H1 (cell line): ENCODE results near the gene PTPRT. TPM values are rescaled to one million over a fixed set of nuclear protein-coding genes. Genes with fewer than 3 reads are reported as not detected.

Experiments used
- CTCF ChIA-PET: fragments of 300-600 bp; sonication (Branson Sonifier 250); formaldehyde crosslinking; loops from one replicate; lab custom pipeline; 2021; ENCODE audit not compliant: partially characterized antibody; lab: Charles Lee
- POLR2A ChIA-PET: fragments of 300-600 bp; sonication (Branson Sonifier 250); formaldehyde crosslinking; loops from one replicate; lab custom pipeline; 2021; ENCODE audit warnings: inconsistent platforms; ENCODE audit not compliant: partially characterized antibody; lab: Charles Lee
- DNase-seq, 2 experiments: peaks; one replicate each; pipeline versions ENCODE4 v3.0.0 to v3.0.0-alpha.2; 2010 to 2022; ENCODE audit warnings: low spot score in 2 of 2, low read depth in 1 of 2, mixed read lengths in 1 of 2
- FAIRE-seq: peaks from 2 replicates; lab custom pipeline; 2011; peaks lifted over from hg19 to GRCh38; lab: Jason Lieb, UNC
- H2AFZ ChIP-seq: 2 replicates; pipeline ENCODE4 v1.8.1; 2012; ENCODE audit warnings: low read length, inconsistent platforms
- H2AK5ac ChIP-seq: 2 replicates; pipeline ENCODE4 v1.6.1; 2013; ENCODE audit warnings: low read depth, low read length
- H2BK120ac ChIP-seq: replicated peaks from 2 replicates; pipeline ENCODE3; 2013; ENCODE audit warnings: low read depth, low read length, inconsistent platforms
- H2BK12ac ChIP-seq: 2 replicates; pipeline ENCODE4 v1.6.1; 2013; ENCODE audit warnings: low read depth, low read length
- H2BK15ac ChIP-seq: 2 replicates; pipeline ENCODE4 v1.6.1; 2013; ENCODE audit warnings: low read length
- H2BK20ac ChIP-seq: 2 replicates; pipeline ENCODE4 v1.6.1; 2013; ENCODE audit warnings: low read length
- H2BK5ac ChIP-seq: 2 replicates; pipeline ENCODE4 v1.6.1; 2013; ENCODE audit warnings: low read depth, low read length
- H3K14ac ChIP-seq: 2 replicates; pipeline ENCODE4 v1.6.1; 2013; ENCODE audit warnings: inconsistent platforms; ENCODE audit not compliant: insufficient read length
- H3K18ac ChIP-seq: 2 replicates; pipeline ENCODE4 v1.6.1; 2013; ENCODE audit warnings: low read length; ENCODE audit errors: extremely low read depth
- H3K23ac ChIP-seq: 2 replicates; pipeline ENCODE4 v1.6.1; 2013; ENCODE audit warnings: inconsistent platforms; ENCODE audit not compliant: insufficient read length
- H3K23me2 ChIP-seq: 2 replicates; pipeline ENCODE4 v1.6.1; 2013; ENCODE audit warnings: low read depth, low read length
- H3K27ac ChIP-seq: 2 replicates; pipeline ENCODE4 v1.6.1; 2011; ENCODE audit warnings: low read depth, low read length, inconsistent platforms
- H3K27me3 ChIP-seq, 4 experiments: replicated peaks in 1 of 4; 1 replicate in 1 of 4; 2 replicates in 3 of 4; pipeline versions ENCODE4 v1.6.1 to v1.8.1; 2011 to 2013; ENCODE audit warnings: low read length in 3 of 4, mild to moderate bottlenecking in 3 of 4, inconsistent platforms in 2 of 4, mixed read lengths in 2 of 4, moderate library complexity in 1 of 4; ENCODE audit not compliant: control insufficient read depth in 3 of 4, insufficient read depth in 3 of 4; ENCODE audit errors: extremely low read depth in 1 of 4
- H3K36me3 ChIP-seq, 4 experiments: 2 replicates each; pipeline versions ENCODE4 v1.6.1 to v1.8.1; 2011 to 2013; ENCODE audit warnings: mild to moderate bottlenecking in 4 of 4, low read length in 3 of 4, moderate library complexity in 2 of 4, control low read depth in 1 of 4, inconsistent platforms in 1 of 4; ENCODE audit not compliant: insufficient read depth in 4 of 4, control insufficient read depth in 2 of 4
- H3K4ac ChIP-seq: replicated peaks from 2 replicates; pipeline ENCODE3; 2013; ENCODE audit warnings: low read length, low read depth, mixed read lengths, inconsistent platforms; ENCODE audit not compliant: insufficient read length
- H3K4me1 ChIP-seq, 4 experiments: replicated peaks in 1 of 4; 1 replicate in 1 of 4; 2 replicates in 3 of 4; pipeline versions ENCODE4 v1.6.1 to v1.8.1; 2011 to 2013; ENCODE audit warnings: low read length in 3 of 4, inconsistent platforms in 2 of 4, mixed read lengths in 1 of 4; ENCODE audit not compliant: insufficient read depth in 4 of 4, control insufficient read depth in 3 of 4
- H3K4me2 ChIP-seq, 2 experiments: 2 replicates each; pipeline versions ENCODE4 v1.6.1 to v1.8.1; 2011 to 2013; ENCODE audit warnings: low read depth in 2 of 2, low read length in 2 of 2, control low read depth in 1 of 2, inconsistent platforms in 1 of 2, mild to moderate bottlenecking in 1 of 2; ENCODE audit not compliant: insufficient read depth in 1 of 2
- H3K4me3 ChIP-seq, 4 experiments: fragments of 200-600, 300-600 bp in 1 of 4; sonication (generic), shearing (Covaris generic), sonication (Bioruptor Twin) in 1 of 4; 2 replicates each; pipeline versions ENCODE4 v1.5.1 to v1.8.1; 2011 to 2016; ENCODE audit warnings: low read length in 4 of 4, low read depth in 3 of 4, control low read depth in 2 of 4, inconsistent platforms in 2 of 4, mild to moderate bottlenecking in 2 of 4, mixed read lengths in 1 of 4, moderate library complexity in 1 of 4; ENCODE audit not compliant: insufficient read depth in 2 of 4; ENCODE audit errors: extremely low read depth in 1 of 4
- H3K56ac ChIP-seq: replicated peaks from 2 replicates; pipeline ENCODE3; 2013; ENCODE audit warnings: low read depth, mild to moderate bottlenecking, mixed read lengths, low read length, inconsistent platforms; ENCODE audit not compliant: insufficient read length
- H3K79me1 ChIP-seq: 2 replicates; pipeline ENCODE4 v1.6.1; 2013; ENCODE audit warnings: low read depth, low read length, control low read depth
- H3K79me2 ChIP-seq, 2 experiments: 2 replicates each; pipeline versions ENCODE4 v1.6.1 to v1.8.1; 2012 to 2013; ENCODE audit warnings: low read length in 2 of 2, mild to moderate bottlenecking in 2 of 2, inconsistent platforms in 1 of 2; ENCODE audit not compliant: insufficient read depth in 2 of 2, control insufficient read depth in 1 of 2
- H3K9ac ChIP-seq, 4 experiments: replicated peaks in 1 of 4; 1 replicate in 1 of 4; 2 replicates in 3 of 4; pipeline versions ENCODE4 v1.6.1 to v1.8.1; 2011 to 2013; ENCODE audit warnings: low read depth in 3 of 4, low read length in 3 of 4, control low read depth in 2 of 4, mild to moderate bottlenecking in 2 of 4, moderate library complexity in 2 of 4, inconsistent platforms in 1 of 4; ENCODE audit errors: extremely low read depth in 1 of 4
- H3K9me3 ChIP-seq, 2 experiments: 2 replicates each; pipeline versions ENCODE4 v1.6.1 to v1.8.1; 2012 to 2013; ENCODE audit warnings: mild to moderate bottlenecking in 2 of 2, moderate library complexity in 2 of 2, control low read depth in 1 of 2, inconsistent platforms in 1 of 2, low read depth in 1 of 2, low read length in 1 of 2, mixed read lengths in 1 of 2; ENCODE audit not compliant: insufficient read depth in 2 of 2
- H4K20me1 ChIP-seq, 2 experiments: replicated peaks in 1 of 2; 2 replicates each; pipeline versions ENCODE3 to v1.8.1; 2011 to 2013; ENCODE audit warnings: inconsistent platforms in 2 of 2, low read length in 2 of 2, mild to moderate bottlenecking in 1 of 2; ENCODE audit not compliant: insufficient read depth in 2 of 2, control insufficient read depth in 1 of 2
- H4K5ac ChIP-seq: 2 replicates; pipeline ENCODE4 v1.6.1; 2013; ENCODE audit warnings: low read length, low read depth, mixed read lengths, inconsistent platforms; ENCODE audit not compliant: insufficient read length
- H4K8ac ChIP-seq: 2 replicates; pipeline ENCODE4 v1.8.0; 2013; ENCODE audit warnings: mild to moderate bottlenecking, moderate library complexity, low read length, inconsistent platforms; ENCODE audit not compliant: insufficient read depth; ENCODE audit errors: extremely low read depth
- H4K91ac ChIP-seq: replicated peaks from 2 replicates; pipeline ENCODE3; 2013; ENCODE audit warnings: low read length, mixed read lengths, inconsistent platforms; ENCODE audit not compliant: insufficient read length
- ATF2 ChIP-seq: IDR thresholded peaks from 2 replicates; pipeline ENCODE4 v1.6.1; 2012; ENCODE audit warnings: low read length, inconsistent platforms
- BCL11A ChIP-seq, 2 experiments: IDR thresholded peaks; one replicate each; pipeline ENCODE4 v1.6.1; 2011; ENCODE audit warnings: low read depth in 2 of 2, low read length in 2 of 2, mild to moderate bottlenecking in 2 of 2
- CBX5 ChIP-seq: fragments of 300-800, 300-1000 bp; sonication (generic); IDR thresholded peaks from 2 replicates; pipeline ENCODE4 v1.7.1; 2016; ENCODE audit warnings: antibody characterized with exemption, low read length, low read depth
- E2F6 ChIP-seq: IDR thresholded peaks from 2 replicates; pipeline ENCODE4 v1.6.1; 2012; ENCODE audit warnings: inconsistent platforms
- JUN ChIP-seq: IDR thresholded peaks from 2 replicates; pipeline ENCODE4 v1.6.1; 2011; ENCODE audit warnings: low read depth, mild to moderate bottlenecking, improper control_type of control experiment, low read length
- KDM4A ChIP-seq: IDR thresholded peaks from one replicate; pipeline ENCODE4 v1.7.1; 2012; ENCODE audit warnings: low read depth, mild to moderate bottlenecking, moderate library complexity, low read length, inconsistent platforms; ENCODE audit not compliant: severe bottlenecking
- MAX ChIP-seq: IDR thresholded peaks from 2 replicates; pipeline ENCODE4 v1.6.1; 2012; ENCODE audit warnings: inconsistent platforms
- SIN3A ChIP-seq, 2 experiments: IDR thresholded peaks in 1 of 2; conservative IDR thresholded peaks in 1 of 2; 2 replicates each; pipeline ENCODE4 v1.6.1; 2011 to 2012; ENCODE audit warnings: low read length in 2 of 2, improper control_type of control experiment in 1 of 2, low read depth in 1 of 2, mild to moderate bottlenecking in 1 of 2
- SIX5 ChIP-seq: IDR thresholded peaks from 2 replicates; pipeline ENCODE4 v1.6.1; 2011; ENCODE audit warnings: mild to moderate bottlenecking, low read depth, low read length
- WGBS, 2 experiments: shearing (Covaris generic) in 1 of 2; methylation state at CpG; one replicate each; pipeline versions ENCODE4 v1.1.6 to v1.1.7; 2013 to 2015; ENCODE audit warnings: low lambda C conversion rate in 2 of 2, mixed read lengths in 2 of 2, inconsistent platforms in 1 of 2, low coverage in 1 of 2, missing lambda C conversion rate in 1 of 2; ENCODE audit not compliant: insufficient replicate concordance in 2 of 2, insufficient coverage in 1 of 2, insufficient read length in 1 of 2; ENCODE audit errors: extremely low coverage in 1 of 2, missing lambda C conversion rate in 1 of 2; 5-methylcytosine and 5-hydroxymethylcytosine counted together
- polyA plus RNA-seq, 7 experiments: library from polyadenylated mRNA; depleted of rRNA in 3 of 7; stranded (reverse) in 5 of 7; unstranded in 2 of 7; fragments of >200 nt in 5 of 7; fragments of 200-250 nt in 2 of 7; gene quantifications; 1 replicate in 5 of 7; 2 replicates in 1 of 7; 4 replicates in 1 of 7; pipeline versions ENCODE4 v1.2.1 to v1.2.3, GENCODE V29; 2011 to 2013; ENCODE audit warnings: missing spikeins in 2 of 7, mixed read lengths in 2 of 7
- total RNA-seq: library from RNA; stranded (reverse); fragmentation: NEBNext Ultra II Directional; extraction: Animal tissue kit (Norgen Biotek cat#: 25700); gene quantifications from 2 replicates; pipeline ENCODE4 v1.2.1, GENCODE V29; 2021

The PTPRT gene
- total and polyA plus RNA-seq, 2 of the 8 experiments (the other 6 are each of a cell fraction or from before 2014, with no cell fraction given) = 0.33 to 1.8 TPM

GRCh38 chr20:42443200-42443599 lies 746.5 kb downstream of the PTPRT start:
- no peak overlapping the region for H2BK5ac ChIP-seq
- no peak overlapping the region for H3K18ac ChIP-seq
- no peak overlapping the region for H2BK15ac ChIP-seq
- H2BK12ac ChIP-seq = no peak overlapping the region
- no peak overlapping the region for H3K4me2 ChIP-seq
- no peaks in the 10 kb centered on the region for H3K9me3 ChIP-seq
- H2AK5ac ChIP-seq = no peak overlapping the region
- no peak for TF ChIP-seq BCL11A (IDR thresholded peaks at IDR 0.05; ENCODE audit: low read depth in 2 of 2, low read length in 2 of 2)
- no peak for TF ChIP-seq ATF2
- no peak for TF ChIP-seq SIX5
- no peak for TF ChIP-seq E2F6
- TF ChIP-seq MAX = no peak
- no peak for TF ChIP-seq SIN3A (conservative IDR thresholded peaks at IDR 0.05 in 1 of 2, IDR thresholded peaks at IDR 0.05 in 1 of 2; ENCODE audit: low read depth in 1 of 2, low read length in 2 of 2)
- no peak for TF ChIP-seq JUN
- no peak for TF ChIP-seq KDM4A
- no peak for TF ChIP-seq CBX5
- H2BK20ac ChIP-seq = no peak overlapping the region
- no peaks in the 10 kb centered on the region for H3K79me2 ChIP-seq
- H3K36me3 ChIP-seq = no peaks in the 10 kb centered on the region
- no peak overlapping the region for H3K4ac ChIP-seq
- peaks cover 0 to 4% (median 3%) of the 10 kb centered on the region in 4 experiments; a peak in 4 of 7 replicates for H3K4me1 ChIP-seq
- no peaks in the 10 kb centered on the region for H4K20me1 ChIP-seq
- no peaks in the 10 kb centered on the region for H3K27me3 ChIP-seq
- no peak overlapping the region for H3K56ac ChIP-seq
- H4K91ac ChIP-seq = no peak overlapping the region
- no peak overlapping the region for H4K8ac ChIP-seq
- no peak overlapping the region for H2BK120ac ChIP-seq
- no peak for FAIRE-seq
- no peak overlapping the region for H3K9ac ChIP-seq
- no peak for DNase-seq
- H3K14ac ChIP-seq = no peak overlapping the region
- ChIA-PET CTCF (no interaction called here), POLR2A (no interaction called here)
- no peaks in the 10 kb centered on the region for H3K79me1 ChIP-seq
- H3K27ac ChIP-seq = no peak overlapping the region
- no peaks in the 10 kb centered on the region for H3K23me2 ChIP-seq
- H3K4me3 ChIP-seq = no peak overlapping the region
- H2AFZ ChIP-seq = no peak overlapping the region
- 78% methylated on average over 4 of the region's 4 CpGs; no CpG with 5 or more reads in 1 of the 2 experiments for WGBS, 2 experiments
- no peak overlapping the region for H3K23ac ChIP-seq
- H4K5ac ChIP-seq = no peak overlapping the region
